ENCODE measurements around the gene ARHGAP32.

DNA sequence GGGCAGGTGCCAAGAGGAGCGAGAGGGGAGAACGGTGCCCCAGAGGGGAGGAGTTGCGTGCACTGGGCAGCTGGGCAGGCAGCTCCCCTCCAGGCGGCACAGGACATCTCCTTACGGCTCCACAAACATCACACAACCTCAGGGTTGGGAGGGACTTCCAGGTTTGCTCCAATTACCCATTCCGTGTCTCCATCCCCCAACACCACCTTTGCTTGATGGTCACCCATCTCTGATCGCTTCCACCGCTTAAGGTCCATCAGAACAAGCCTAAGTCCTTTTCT lies 235.0 kb downstream of the ARHGAP32 start:
- TF ChIP-seq, protein P1, sequence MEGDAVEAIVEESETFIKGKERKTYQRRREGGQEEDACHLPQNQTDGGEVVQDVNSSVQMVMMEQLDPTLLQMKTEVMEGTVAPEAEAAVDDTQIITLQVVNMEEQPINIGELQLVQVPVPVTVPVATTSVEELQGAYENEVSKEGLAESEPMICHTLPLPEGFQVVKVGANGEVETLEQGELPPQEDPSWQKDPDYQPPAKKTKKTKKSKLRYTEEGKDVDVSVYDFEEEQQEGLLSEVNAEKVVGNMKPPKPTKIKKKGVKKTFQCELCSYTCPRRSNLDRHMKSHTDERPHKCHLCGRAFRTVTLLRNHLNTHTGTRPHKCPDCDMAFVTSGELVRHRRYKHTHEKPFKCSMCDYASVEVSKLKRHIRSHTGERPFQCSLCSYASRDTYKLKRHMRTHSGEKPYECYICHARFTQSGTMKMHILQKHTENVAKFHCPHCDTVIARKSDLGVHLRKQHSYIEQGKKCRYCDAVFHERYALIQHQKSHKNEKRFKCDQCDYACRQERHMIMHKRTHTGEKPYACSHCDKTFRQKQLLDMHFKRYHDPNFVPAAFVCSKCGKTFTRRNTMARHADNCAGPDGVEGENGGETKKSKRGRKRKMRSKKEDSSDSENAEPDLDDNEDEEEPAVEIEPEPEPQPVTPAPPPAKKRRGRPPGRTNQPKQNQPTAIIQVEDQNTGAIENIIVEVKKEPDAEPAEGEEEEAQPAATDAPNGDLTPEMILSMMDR (IDR thresholded peaks at IDR 0.05) = no peak
- TF ChIP-seq EZH2 (IDR thresholded peaks at IDR 0.05) (no peak), EZH2phosphoT487 (IDR thresholded peaks at IDR 0.05) (no peak)
